IMR-90 (cell line): Measurements from ENCODE around the gene KNTC1.

Source experiments
- BHLHE40 ChIP-seq: fragments of 150-350 bp; IDR thresholded peaks from 2 replicates; pipeline ENCODE4 v1.6.1; 2016; ENCODE audit warnings: mild to moderate bottlenecking, low read depth, low read length
- CEBPB ChIP-seq: IDR thresholded peaks from 2 replicates; pipeline ENCODE4 v1.6.1; 2012; ENCODE audit warnings: low read depth, low read length, improper control_type of control experiment
- CHD1 ChIP-seq: IDR thresholded peaks from 2 replicates; pipeline ENCODE4 v1.6.1; 2012; ENCODE audit warnings: low read depth, low read length, improper control_type of control experiment
- NFE2L2 ChIP-seq: fragments of 150-350 bp; IDR thresholded peaks from 2 replicates; pipeline ENCODE4 v1.6.1; 2016; ENCODE audit warnings: low read depth, mild to moderate bottlenecking, low read length
- POLR2A ChIP-seq: IDR thresholded peaks from 2 replicates; pipeline ENCODE4 v1.6.1; 2012; ENCODE audit warnings: mild to moderate bottlenecking, low read depth, low read length
- RAD21 ChIP-seq: IDR thresholded peaks from 2 replicates; pipeline ENCODE4 v1.6.1; 2012; ENCODE audit warnings: low read length, improper control_type of control experiment
- RCOR1 ChIP-seq: IDR thresholded peaks from 2 replicates; pipeline ENCODE4 v1.6.1; 2012; ENCODE audit warnings: mild to moderate bottlenecking, low read length, improper control_type of control experiment; ENCODE audit not compliant: insufficient replicate concordance
- RFX5 ChIP-seq: IDR thresholded peaks from 2 replicates; pipeline ENCODE4 v1.8.0; 2012; ENCODE audit warnings: low read depth, mild to moderate bottlenecking, low read length, moderate library complexity
- SMC3 ChIP-seq: fragments of 150-350 bp; IDR thresholded peaks from 2 replicates; pipeline ENCODE4 v1.6.1; 2016; ENCODE audit warnings: low read depth, mild to moderate bottlenecking, antibody characterized with exemption, low read length, moderate library complexity
- TF ChIP-seq, protein P1 (sequence below): conservative IDR thresholded peaks from 2 replicates; pipeline ENCODE4 v1.5.1; 2012; ENCODE audit warnings: mild to moderate bottlenecking, low read depth, low read length, improper control_type of control experiment

DNA sequence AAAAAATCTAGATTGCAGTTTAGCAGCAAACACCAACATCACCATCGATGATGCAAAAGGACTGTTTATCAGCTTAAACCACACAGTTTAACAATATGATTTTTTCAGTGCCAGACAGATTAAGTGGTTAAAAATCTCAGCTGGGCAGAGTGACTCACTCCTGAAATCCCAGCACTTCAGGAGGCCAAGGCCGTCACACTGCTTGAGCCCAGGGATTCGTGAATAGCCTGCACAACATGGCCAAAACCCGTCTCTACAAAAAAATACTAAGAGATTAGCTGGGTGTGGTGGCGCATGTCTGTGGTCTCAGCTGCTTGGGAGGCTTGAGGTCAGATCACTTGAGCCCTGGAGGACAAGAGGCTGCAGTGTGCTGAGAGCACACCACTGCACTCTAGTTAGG lies 9.2 kb upstream of the KNTC1 start:
- TF ChIP-seq, protein P1, sequence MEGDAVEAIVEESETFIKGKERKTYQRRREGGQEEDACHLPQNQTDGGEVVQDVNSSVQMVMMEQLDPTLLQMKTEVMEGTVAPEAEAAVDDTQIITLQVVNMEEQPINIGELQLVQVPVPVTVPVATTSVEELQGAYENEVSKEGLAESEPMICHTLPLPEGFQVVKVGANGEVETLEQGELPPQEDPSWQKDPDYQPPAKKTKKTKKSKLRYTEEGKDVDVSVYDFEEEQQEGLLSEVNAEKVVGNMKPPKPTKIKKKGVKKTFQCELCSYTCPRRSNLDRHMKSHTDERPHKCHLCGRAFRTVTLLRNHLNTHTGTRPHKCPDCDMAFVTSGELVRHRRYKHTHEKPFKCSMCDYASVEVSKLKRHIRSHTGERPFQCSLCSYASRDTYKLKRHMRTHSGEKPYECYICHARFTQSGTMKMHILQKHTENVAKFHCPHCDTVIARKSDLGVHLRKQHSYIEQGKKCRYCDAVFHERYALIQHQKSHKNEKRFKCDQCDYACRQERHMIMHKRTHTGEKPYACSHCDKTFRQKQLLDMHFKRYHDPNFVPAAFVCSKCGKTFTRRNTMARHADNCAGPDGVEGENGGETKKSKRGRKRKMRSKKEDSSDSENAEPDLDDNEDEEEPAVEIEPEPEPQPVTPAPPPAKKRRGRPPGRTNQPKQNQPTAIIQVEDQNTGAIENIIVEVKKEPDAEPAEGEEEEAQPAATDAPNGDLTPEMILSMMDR, result no peak
- TF ChIP-seq RAD21 (no peak), POLR2A (no peak), BHLHE40 (peak; percentile 42), RCOR1 (no peak), NFE2L2 (0 out of 2 replicates have a peak, but pooled peaks have one; percentile 0), RFX5 (no peak), SMC3 (no peak), CHD1 (no peak), CEBPB (peak; percentile 91)
